OCI-LY7 (cell line): Measurements from ENCODE around the gene SLC2A6.

ENCODE experiments used
- CTCF ChIP-seq: fragments of 200-600 bp; sonication (generic); conservative IDR thresholded peaks from 2 replicates; pipeline ENCODE4 v1.5.1; 2014; ENCODE audit warnings: mild to moderate bottlenecking, antibody characterized with exemption, low read length, moderate library complexity, mixed read lengths
- EZH2phosphoT487 ChIP-seq: fragments of 200-600 bp; sonication (generic); IDR thresholded peaks from 2 replicates; pipeline ENCODE4 v1.6.1; 2018; ENCODE audit warnings: low read depth, borderline replicate concordance, mild to moderate bottlenecking, mixed run types, antibody characterized with exemption, low read length, moderate library complexity, mixed read lengths

DNA sequence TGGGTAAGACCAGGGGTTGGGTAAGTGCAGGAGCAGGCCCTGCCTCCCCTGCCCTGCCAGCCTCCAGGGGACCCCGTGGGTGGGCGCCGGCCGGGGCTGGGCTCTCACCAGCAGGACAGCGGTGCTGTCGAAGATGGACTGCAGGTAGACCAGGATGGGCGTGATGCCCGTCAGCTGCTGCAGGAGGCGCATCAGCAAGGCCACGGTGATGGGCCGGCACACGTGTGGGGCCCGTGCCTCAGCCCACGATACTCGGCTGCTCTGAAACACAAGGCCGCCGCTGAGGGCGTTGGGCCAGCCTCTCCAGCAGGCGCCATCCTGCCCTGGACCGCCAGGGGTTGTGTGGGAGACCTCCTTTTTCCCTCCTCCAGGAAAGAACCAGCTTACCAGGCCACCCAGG, 4.0 kb downstream of the SLC2A6 start:
- TF ChIP-seq CTCF (no peak), EZH2phosphoT487 (no peak)
